Measurements from ENCODE around the gene BHLHE41.

DNA sequence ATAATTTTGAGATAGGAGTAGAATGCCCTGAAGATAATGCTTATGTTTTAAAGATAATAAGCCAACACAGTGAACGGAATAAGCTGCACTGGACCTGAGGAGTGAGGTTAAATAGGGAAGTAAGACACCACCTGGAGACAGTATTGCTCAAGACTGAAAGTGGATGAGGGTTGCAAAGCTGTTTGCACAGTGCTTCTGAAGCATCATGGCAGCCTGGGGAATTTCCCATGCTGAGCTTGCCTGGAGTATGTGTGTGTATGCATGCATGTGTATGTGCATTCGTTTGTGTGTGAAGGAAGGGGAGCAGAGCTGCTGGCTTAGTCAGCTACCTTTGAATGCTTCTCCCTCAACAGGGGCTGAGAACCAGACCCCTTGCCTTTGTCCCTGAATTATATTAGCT, 35.8 kb downstream of the BHLHE41 start:
- TF ChIP-seq, protein P1, sequence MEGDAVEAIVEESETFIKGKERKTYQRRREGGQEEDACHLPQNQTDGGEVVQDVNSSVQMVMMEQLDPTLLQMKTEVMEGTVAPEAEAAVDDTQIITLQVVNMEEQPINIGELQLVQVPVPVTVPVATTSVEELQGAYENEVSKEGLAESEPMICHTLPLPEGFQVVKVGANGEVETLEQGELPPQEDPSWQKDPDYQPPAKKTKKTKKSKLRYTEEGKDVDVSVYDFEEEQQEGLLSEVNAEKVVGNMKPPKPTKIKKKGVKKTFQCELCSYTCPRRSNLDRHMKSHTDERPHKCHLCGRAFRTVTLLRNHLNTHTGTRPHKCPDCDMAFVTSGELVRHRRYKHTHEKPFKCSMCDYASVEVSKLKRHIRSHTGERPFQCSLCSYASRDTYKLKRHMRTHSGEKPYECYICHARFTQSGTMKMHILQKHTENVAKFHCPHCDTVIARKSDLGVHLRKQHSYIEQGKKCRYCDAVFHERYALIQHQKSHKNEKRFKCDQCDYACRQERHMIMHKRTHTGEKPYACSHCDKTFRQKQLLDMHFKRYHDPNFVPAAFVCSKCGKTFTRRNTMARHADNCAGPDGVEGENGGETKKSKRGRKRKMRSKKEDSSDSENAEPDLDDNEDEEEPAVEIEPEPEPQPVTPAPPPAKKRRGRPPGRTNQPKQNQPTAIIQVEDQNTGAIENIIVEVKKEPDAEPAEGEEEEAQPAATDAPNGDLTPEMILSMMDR (conservative IDR thresholded peaks at IDR 0.05 in 1 of 2, IDR thresholded peaks at IDR 0.05 in 1 of 2; ENCODE audit: extremely low read depth in 1 of 2, insufficient read depth in 1 of 2, low read depth in 1 of 2, low read length in 2 of 2), result no peak
- TF ChIP-seq EZH2 (IDR thresholded peaks at IDR 0.05; ENCODE audit: borderline replicate concordance, low read length), result no peak
